ENCODE measurements around the gene PRR20G. TPM values are rescaled to one million over a fixed set of nuclear protein-coding genes. Genes with fewer than 3 reads are reported as not detected.
"Not testable (repeated sequence)": the region's sequence is repeated elsewhere in the genome, so short reads cannot be mapped to it uniquely, and the experiment has no call there.

The PRR20G gene
- total RNA-seq, 1 experiment from 2014 or later, result not detected

- H4K20me1 ChIP-seq (ENCODE audit: insufficient read depth), result no peaks in the 10 kb centered on the region
- H2AFZ ChIP-seq, result no peak overlapping the region
- no peaks in the 10 kb centered on the region for H3K9me3 ChIP-seq (ENCODE audit: insufficient read depth, low read depth)
- BruUV-seq (replicated peaks), result no TSS peak
- intact Hi-C loops (cut with micrococcal nuclease; ENCODE audit: unreplicated experiment), result no loop called here
- no peak overlapping the region for H3K4me2 ChIP-seq
- H3K36me3 ChIP-seq (ENCODE audit: low read depth), result no peaks in the 10 kb centered on the region
- H3K9me2 ChIP-seq (ENCODE audit: insufficient read depth), result no peaks in the 10 kb centered on the region; the same call in 1 of the 2 replicates
- no peak overlapping the region for H3K27ac ChIP-seq
- CTCF ChIA-PET, result interaction anchor here (0.5 kb wide), 2 partner anchors 151 to 926 kb away, joined by 3 to 4 read pairs; no protein-coding TSS in a partner anchor
- no peaks in the 10 kb centered on the region for H3F3A ChIP-seq (ENCODE audit: insufficient read depth, low read depth)
- H3K27me3 ChIP-seq (ENCODE audit: insufficient read depth, low read depth), result peaks cover 52% of the 10 kb centered on the region
- H3K4me3 ChIP-seq, result no peak overlapping the region
- H3K4me1 ChIP-seq (replicated peaks; ENCODE audit: insufficient read depth), result no peaks in the 10 kb centered on the region
- TF ChIP-seq CTCF (conservative IDR thresholded peaks at IDR 0.05) (no peak), EZH2 (IDR thresholded peaks at IDR 0.05; ENCODE audit: low read depth) (no peak)
- DNase-seq, result no peak
- no peaks in the 10 kb centered on the region for H3K79me2 ChIP-seq (ENCODE audit: low read depth)
- POLR2A ChIA-PET (ENCODE audit: unreplicated experiment), result no interaction called here
Measured at GRCh38 chr3:127320529-127321121, 32.8 kb upstream of the PRR20G start.

GRCh38 chr3:127316685-127317084 is 28.8 kb upstream of the PRR20G start:
- Histone ChIP-seq H3K4me2 (no peak overlapping the region), H3K9me2 (ENCODE audit: insufficient read depth) (no peaks in the 10 kb centered on the region; the same call in 1 of the 2 replicates), H3K4me3 (no peak overlapping the region), H2AFZ (no peak overlapping the region), H3K27me3 (ENCODE audit: insufficient read depth, low read depth) (peaks cover 37% of the 10 kb centered on the region), H3F3A (ENCODE audit: insufficient read depth, low read depth) (no peaks in the 10 kb centered on the region), H3K79me2 (ENCODE audit: low read depth) (no peaks in the 10 kb centered on the region), H3K9me3 (ENCODE audit: insufficient read depth, low read depth) (no peaks in the 10 kb centered on the region), H3K27ac (no peak overlapping the region), H4K20me1 (ENCODE audit: insufficient read depth) (no peaks in the 10 kb centered on the region), H3K36me3 (ENCODE audit: low read depth) (no peaks in the 10 kb centered on the region), H3K4me1 (replicated peaks; ENCODE audit: insufficient read depth) (no peaks in the 10 kb centered on the region)
- TF ChIP-seq EZH2 (IDR thresholded peaks at IDR 0.05; ENCODE audit: low read depth), result no peak
- TF ChIP-seq CTCF (conservative IDR thresholded peaks at IDR 0.05), result no peak
- no peak for DNase-seq
- BruUV-seq (replicated peaks), result no TSS peak
- POLR2A ChIA-PET (ENCODE audit: unreplicated experiment), result interaction anchor here (0.6 kb wide), 1 partner anchor 242 kb away, joined by 14 read pairs; no protein-coding TSS in a partner anchor
- CTCF ChIA-PET, result no interaction called here
- intact Hi-C loops (cut with micrococcal nuclease; ENCODE audit: unreplicated experiment), result no loop called here

GRCh38 chr3:127312818-127313217 is 25.0 kb upstream of the PRR20G start:
- ChIA-PET CTCF (no interaction called here), POLR2A (ENCODE audit: unreplicated experiment) (no interaction called here)
- Histone ChIP-seq H4K20me1 (ENCODE audit: insufficient read depth) (no peaks in the 10 kb centered on the region), H3K79me2 (ENCODE audit: low read depth) (no peaks in the 10 kb centered on the region), H3F3A (ENCODE audit: insufficient read depth, low read depth) (no peaks in the 10 kb centered on the region), H3K4me1 (replicated peaks; ENCODE audit: insufficient read depth) (no peaks in the 10 kb centered on the region), H3K9me3 (ENCODE audit: insufficient read depth, low read depth) (no peaks in the 10 kb centered on the region), H3K4me2 (no peak overlapping the region), H3K36me3 (ENCODE audit: low read depth) (no peaks in the 10 kb centered on the region), H3K27me3 (ENCODE audit: insufficient read depth, low read depth) (peaks cover 43% of the 10 kb centered on the region), H3K4me3 (no peak overlapping the region), H3K27ac (no peak overlapping the region), H3K9me2 (ENCODE audit: insufficient read depth) (no peaks in the 10 kb centered on the region), H2AFZ (no peak overlapping the region)
- no TSS peak for BruUV-seq (replicated peaks)
- intact Hi-C loops (cut with micrococcal nuclease; ENCODE audit: unreplicated experiment), result no loop called here
- TF ChIP-seq CTCF (conservative IDR thresholded peaks at IDR 0.05), result no peak
- no peak for TF ChIP-seq EZH2 (IDR thresholded peaks at IDR 0.05; ENCODE audit: low read depth)
- DNase-seq, result no peak

GRCh38 chr3:127308821-127309220 is 21.0 kb upstream of the PRR20G start:
- POLR2A ChIA-PET (ENCODE audit: unreplicated experiment); H3K4me1 ChIP-seq (replicated peaks; ENCODE audit: insufficient read depth); H2AFZ ChIP-seq; DNase-seq; H3K27ac ChIP-seq; H3K9me2 ChIP-seq (ENCODE audit: insufficient read depth); BruUV-seq (replicated peaks); H3K9me3 ChIP-seq (ENCODE audit: insufficient read depth, low read depth); H3K79me2 ChIP-seq (ENCODE audit: low read depth); H4K20me1 ChIP-seq (ENCODE audit: insufficient read depth); H3K36me3 ChIP-seq (ENCODE audit: low read depth); intact Hi-C loops (cut with micrococcal nuclease; ENCODE audit: unreplicated experiment); H3K4me3 ChIP-seq; H3K4me2 ChIP-seq; H3F3A ChIP-seq (ENCODE audit: insufficient read depth, low read depth): not testable (repeated sequence)
- peaks cover 47% of the 10 kb centered on the region for H3K27me3 ChIP-seq (ENCODE audit: insufficient read depth, low read depth)
- CTCF ChIA-PET, result interaction anchor here (0.6 kb wide), 1 partner anchor 1285 kb away, joined by 3 read pairs; no protein-coding TSS in a partner anchor

Measured in PC-9 (cell line).